Gastroesophageal sphincter (tissue), 3 donors: Measurements from ENCODE around the gene DNAJB7.

Experiments used
- CTCF ChIP-seq, 4 experiments: fragments of 200-600 bp in 2 of 4; fragments of 450-650 bp in 2 of 4; sonication (generic) in 1 of 4; IDR thresholded peaks; one replicate each; pipeline ENCODE4 v1.5.1; 2017 to 2019; ENCODE audit warnings: antibody characterized with exemption in 4 of 4, mild to moderate bottlenecking in 2 of 4, moderate library complexity in 2 of 4
- EP300 ChIP-seq: sonication (generic); formaldehyde crosslinking; IDR thresholded peaks from one replicate; pipeline ENCODE4 v1.6.1; 2017; ENCODE audit warnings: antibody characterized with exemption, mild to moderate bottlenecking
- POLR2A ChIP-seq, 2 donors: fragments of 450-650 bp; IDR thresholded peaks; one replicate each; pipeline ENCODE4 v1.6.1; 2017; ENCODE audit warnings: antibody characterized with exemption in 2 of 2, mild to moderate bottlenecking in 2 of 2, moderate library complexity in 1 of 2
- POLR2AphosphoS5 ChIP-seq: sonication (generic); formaldehyde crosslinking; IDR thresholded peaks from one replicate; pipeline ENCODE4 v1.6.1; 2017; ENCODE audit warnings: antibody characterized with exemption

DNA sequence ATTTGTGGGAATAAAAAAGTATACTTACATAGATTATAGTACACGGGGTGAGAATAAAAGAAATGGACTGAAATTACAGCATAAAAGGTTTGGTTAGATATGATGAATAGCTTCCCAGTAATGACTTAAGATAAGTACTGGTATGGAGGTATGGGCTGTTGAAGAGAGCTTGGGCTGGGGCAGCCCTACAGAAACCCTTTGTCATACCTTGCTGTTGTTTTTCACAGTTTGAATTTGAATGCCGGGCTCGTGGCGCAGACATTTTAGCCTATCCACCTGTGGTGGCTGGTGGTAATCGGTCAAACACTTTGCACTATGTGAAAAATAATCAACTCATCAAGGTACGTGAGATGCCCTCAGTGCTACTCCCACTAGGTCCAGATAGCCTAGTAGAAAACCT lies 47.0 kb upstream of the DNAJB7 start:
- TF ChIP-seq CTCF (IDR thresholded peaks at IDR 0.05) (no peak), POLR2A (IDR thresholded peaks at IDR 0.05) (no peak), POLR2AphosphoS5 (no peak), EP300 (no peak)
